AG04449 (cell line): Measurements from ENCODE around the gene C11orf91.

Source experiments
- CTCF ChIA-PET: fragments of 350-600 bp; formaldehyde crosslinking; extraction: SDS; loops from one replicate; lab custom pipeline; 2021; ENCODE audit warnings: antibody characterized with exemption; lab: Yijun Ruan, JAX
- POLR2A ChIA-PET: fragments of 400-600, 350-600 bp; formaldehyde crosslinking; extraction: SDS; loops from one replicate; lab custom pipeline; 2020; ENCODE audit warnings: antibody characterized with exemption, inconsistent platforms; lab: Yijun Ruan, JAX
- DNase-seq: peaks from one replicate; pipeline ENCODE4 v3.0.0-alpha.2; 2010; ENCODE audit warnings: low read depth, low spot score
- H3K4me3 ChIP-seq: 2 replicates; pipeline ENCODE4 v1.5.1; 2011; ENCODE audit warnings: low read depth, mild to moderate bottlenecking, control low read depth, low read length
- CTCF ChIP-seq: IDR thresholded peaks from one replicate; pipeline ENCODE4 v1.5.1; 2011; ENCODE audit warnings: mild to moderate bottlenecking, moderate library complexity, low read length, control low read depth, inconsistent platforms; ENCODE audit not compliant: insufficient read depth; ENCODE audit errors: missing control alignments

The C11orf91 gene

DNA sequence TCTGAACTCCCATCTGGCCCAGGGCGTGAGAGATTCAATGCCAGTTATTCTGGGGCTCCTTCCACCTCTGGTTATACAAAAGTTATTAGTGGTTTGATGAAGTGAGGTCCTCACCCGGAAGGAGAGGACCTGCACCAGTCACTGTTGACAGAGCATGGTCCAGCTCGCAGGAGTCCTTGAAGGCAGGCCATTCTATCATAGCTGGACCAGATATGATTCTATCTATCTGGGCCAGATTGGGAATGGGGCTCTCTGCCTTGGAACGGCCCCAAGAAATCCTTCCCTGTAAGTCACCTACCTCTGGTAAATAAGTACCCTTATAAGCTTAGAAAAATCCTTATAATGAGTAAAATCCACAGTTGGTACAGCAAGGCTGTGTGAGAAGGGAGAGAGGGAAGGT lies 50.7 kb downstream of the C11orf91 start:
- no peak overlapping the region for H3K4me3 ChIP-seq
- POLR2A ChIA-PET = no interaction called here
- TF ChIP-seq CTCF = no peak
- DNase-seq = no peak
- CTCF ChIA-PET = no interaction called here
